HEK293T (cell line): ENCODE results near the gene ELMO3.

Source experiments
- HDGF ChIP-seq: fragments of 450-650 bp; IDR thresholded peaks from 2 replicates; pipeline ENCODE4 v1.6.1; 2017; ENCODE audit warnings: antibody characterized with exemption, borderline replicate concordance
- PKNOX1 ChIP-seq: fragments of 450-650 bp; IDR thresholded peaks from 2 replicates; pipeline ENCODE4 v1.6.1; 2016

DNA sequence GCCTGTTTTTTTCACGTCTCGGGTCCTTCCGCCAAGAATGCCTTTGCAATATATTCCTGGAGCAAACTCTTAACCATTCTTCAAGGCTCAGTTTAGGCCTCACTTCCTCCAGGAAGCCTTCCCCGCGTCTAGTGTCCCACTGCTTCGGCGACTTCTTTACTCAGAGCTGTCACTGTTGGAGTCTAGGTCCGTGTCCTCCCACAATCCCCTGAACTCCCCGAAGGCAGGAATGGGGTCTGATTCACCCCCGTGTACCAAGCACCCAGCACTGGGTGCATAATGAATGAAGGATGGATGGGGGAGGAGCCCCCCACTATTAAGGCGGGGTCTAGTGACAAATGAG lies 15.7 kb upstream of the ELMO3 start:
- TF ChIP-seq HDGF (no peak), PKNOX1 (no peak)
